Activated CD4-positive, alpha-beta T cell treated with anti-CD3 and anti-CD28 coated beads, Interleukin-2, amount 50 U/mL, for 1 hour (primary cell): ENCODE measurements around the gene HNRNPUL1.
"Not testable (repeated sequence)": the region's sequence is repeated elsewhere in the genome, so short reads cannot be mapped to it uniquely, and the experiment has no call there.

ENCODE experiments used
- DNase-seq: peaks from one replicate; pipeline ENCODE4 v3.0.0-alpha.2; 2020

The HNRNPUL1 gene

GRCh38 chr19:41263850-41264580 is at the start of gene HNRNPUL1:
HNRNPUL1 (plus strand) TSS chr19:41264372; CDS start chr19:41264504, 132 bp downstream.
- peak; percentile 99 for DNase-seq

GRCh38 chr19:41217741-41218140 is 46.4 kb upstream of the HNRNPUL1 start:
- no peak for DNase-seq

- no peak for DNase-seq
These were observed 45.9 kb upstream of the HNRNPUL1 start for GRCh38 chr19:41218249-41218614.

- no peak for DNase-seq
These were observed 45.3 kb upstream of the HNRNPUL1 start, which contains the start of gene AXL for GRCh38 chr19:41218615-41219507. AXL (plus strand) TSS chr19:41219223; CDS start chr19:41219393, 170 bp downstream.

GRCh38 chr19:41219924-41220567 is 44.1 kb upstream of the HNRNPUL1 start:
- DNase-seq: no peak

GRCh38 chr19:41220811-41221210 is 43.4 kb upstream of the HNRNPUL1 start:
- DNase-seq: no peak

GRCh38 chr19:41221514-41222205 is 42.5 kb upstream of the HNRNPUL1 start:
- DNase-seq: no peak

- no peak for DNase-seq
These were observed 41.9 kb upstream of the HNRNPUL1 start for GRCh38 chr19:41222240-41222639.

GRCh38 chr19:41223431-41224234 is 40.5 kb upstream of the HNRNPUL1 start:
- no peak for DNase-seq

- DNase-seq: no peak
These were observed 39.5 kb upstream of the HNRNPUL1 start for GRCh38 chr19:41224632-41225031.

- DNase-seq: peak; percentile 20
These were observed 38.7 kb upstream of the HNRNPUL1 start for GRCh38 chr19:41225238-41226052.

GRCh38 chr19:41226053-41226873 is 37.9 kb upstream of the HNRNPUL1 start:
- DNase-seq: peak; percentile 52

GRCh38 chr19:41226874-41227390 is 37.2 kb upstream of the HNRNPUL1 start:
- DNase-seq: no peak

- no peak for DNase-seq
These were observed 35.7 kb upstream of the HNRNPUL1 start for GRCh38 chr19:41228486-41228885.

GRCh38 chr19:41229338-41229737 is 34.8 kb upstream of the HNRNPUL1 start:
- not testable (repeated sequence) for DNase-seq

GRCh38 chr19:41230067-41230857 is 33.9 kb upstream of the HNRNPUL1 start:
- DNase-seq: no peak

- no peak for DNase-seq
These were observed 31.5 kb upstream of the HNRNPUL1 start for GRCh38 chr19:41232686-41233085.

- DNase-seq: no peak
These were observed 30.4 kb upstream of the HNRNPUL1 start for GRCh38 chr19:41233748-41234240.
